Kidney epithelial cell (primary cell): ENCODE measurements around the gene FLT4. TPM values are rescaled to one million over a fixed set of nuclear protein-coding genes. Genes with fewer than 3 reads are reported as not detected.

Experiments used
- DNase-seq: peaks from one replicate; pipeline ENCODE4 v3.0.0-alpha.2; 2010; ENCODE audit warnings: low read depth
- H3K27me3 ChIP-seq: 2 replicates; pipeline ENCODE4 v1.6.0; 2011; ENCODE audit warnings: low read length; ENCODE audit not compliant: control insufficient read depth, insufficient read depth
- H3K36me3 ChIP-seq: 2 replicates; pipeline ENCODE4 v1.5.1; 2011; ENCODE audit warnings: low read length; ENCODE audit not compliant: control insufficient read depth, insufficient read depth
- H3K4me3 ChIP-seq: 2 replicates; pipeline ENCODE4 v1.5.1; 2011; ENCODE audit warnings: low read depth, mild to moderate bottlenecking, control low read depth, low read length
- CTCF ChIP-seq: IDR thresholded peaks from 2 replicates; pipeline ENCODE4 v1.5.1; 2011; ENCODE audit warnings: mild to moderate bottlenecking, moderate library complexity, low read length, control low read depth, inconsistent platforms; ENCODE audit not compliant: insufficient read depth, poor library complexity, severe bottlenecking
- total RNA-seq: library from RNA; depleted of rRNA; stranded (reverse); fragments of >200 nt; gene quantifications from 2 replicates; pipeline ENCODE4 v1.2.3, GENCODE V29; 2015

Gene FLT4
- total RNA-seq, 1 donor from 2014 or later = 1.1 TPM

- Histone ChIP-seq H3K36me3 (no peaks in the 10 kb centered on the region), H3K27me3 (peaks cover 22% of the 10 kb centered on the region), H3K4me3 (no peak overlapping the region)
- TF ChIP-seq CTCF = no peak
- no peak for DNase-seq
Observed at GRCh38 chr5:180586204-180586603, 63.2 kb downstream of the FLT4 start.

- Histone ChIP-seq H3K36me3 (no peaks in the 10 kb centered on the region), H3K4me3 (no peak overlapping the region), H3K27me3 (peaks cover 3% of the 10 kb centered on the region)
- TF ChIP-seq CTCF = no peak
- DNase-seq = no peak
Observed at GRCh38 chr5:180583738-180584137, 65.7 kb downstream of the FLT4 start.

- Histone ChIP-seq H3K36me3 (no peaks in the 10 kb centered on the region), H3K4me3 (no peak overlapping the region), H3K27me3 (no peaks in the 10 kb centered on the region)
- no peak for DNase-seq
- TF ChIP-seq CTCF = no peak
Observed at GRCh38 chr5:180580681-180581080, 68.7 kb downstream of the FLT4 start.

GRCh38 chr5:180575571-180575970, 73.8 kb downstream of the FLT4 start:
- H3K4me3 ChIP-seq = no peak overlapping the region
- no peak for DNase-seq
- no peaks in the 10 kb centered on the region for H3K36me3 ChIP-seq
- TF ChIP-seq CTCF = no peak
- no peaks in the 10 kb centered on the region for H3K27me3 ChIP-seq

GRCh38 chr5:180568914-180569313, 80.5 kb downstream of the FLT4 start:
- TF ChIP-seq CTCF = no peak
- DNase-seq = no peak
- Histone ChIP-seq H3K4me3 (no peak overlapping the region), H3K27me3 (no peaks in the 10 kb centered on the region), H3K36me3 (no peaks in the 10 kb centered on the region)

- H3K4me3 ChIP-seq = no peak overlapping the region
- H3K27me3 ChIP-seq = no peaks in the 10 kb centered on the region
- H3K36me3 ChIP-seq = no peaks in the 10 kb centered on the region
- no peak for DNase-seq
- TF ChIP-seq CTCF = no peak
Observed at GRCh38 chr5:180563994-180564393, 85.4 kb downstream of the FLT4 start.
